Mucosa of rectum (tissue), 2 donors: Measurements from ENCODE around the gene NANOS3.

ENCODE experiments used
- H3K27ac ChIP-seq, 2 donors: one replicate each; pipeline ENCODE4 v1.7.0; 2013; ENCODE audit warnings: inconsistent platforms in 2 of 2, low read depth in 2 of 2, low read length in 2 of 2
- H3K27me3 ChIP-seq, 2 donors: one replicate each; pipeline ENCODE4 v1.7.0; 2013; ENCODE audit warnings: low read length in 2 of 2; ENCODE audit not compliant: control insufficient read depth in 2 of 2, insufficient read depth in 2 of 2
- H3K36me3 ChIP-seq, 2 donors: one replicate each; pipeline ENCODE4 v1.7.0; 2013; ENCODE audit warnings: low read length in 2 of 2; ENCODE audit not compliant: control insufficient read depth in 2 of 2, insufficient read depth in 2 of 2
- H3K4me1 ChIP-seq, 2 donors: one replicate each; pipeline ENCODE4 v1.7.0; 2013; ENCODE audit warnings: low read length in 2 of 2, mild to moderate bottlenecking in 1 of 2; ENCODE audit not compliant: control insufficient read depth in 2 of 2, insufficient read depth in 2 of 2
- H3K4me3 ChIP-seq, 2 donors: one replicate each; pipeline ENCODE4 v1.7.0; 2013; ENCODE audit warnings: low read length in 2 of 2
- H3K9ac ChIP-seq, 2 donors: one replicate each; pipeline ENCODE4 v1.7.0; 2013; ENCODE audit warnings: low read length in 2 of 2, low read depth in 1 of 2, mild to moderate bottlenecking in 1 of 2
- H3K9me3 ChIP-seq, 2 donors: one replicate each; pipeline ENCODE4 v1.7.0; 2013; ENCODE audit warnings: low read length in 2 of 2; ENCODE audit not compliant: control insufficient read depth in 2 of 2
- donor health status: healthy.
- donor health status: Normal muscosa, but diverticular disease.

NANOS3 gene

DNA sequence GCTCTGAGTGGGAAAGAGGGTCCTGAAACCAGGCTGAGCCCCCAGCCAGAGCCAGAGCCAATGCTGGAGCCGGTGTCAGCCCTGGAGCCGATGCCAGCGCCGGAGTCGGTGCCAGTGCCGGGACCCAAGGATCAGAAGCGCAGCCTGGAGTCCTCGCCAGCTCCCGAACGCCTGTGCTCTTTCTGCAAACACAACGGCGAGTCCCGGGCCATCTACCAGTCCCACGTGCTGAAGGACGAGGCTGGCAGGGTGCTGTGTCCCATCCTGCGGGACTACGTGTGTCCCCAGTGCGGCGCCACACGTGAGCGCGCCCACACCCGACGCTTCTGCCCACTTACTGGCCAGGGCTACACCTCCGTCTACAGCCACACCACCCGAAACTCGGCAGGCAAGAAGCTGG, 369 bp downstream of the NANOS3 start:
- Histone ChIP-seq H3K27me3 (no peaks in the 10 kb centered on the region), H3K36me3 (no peaks in the 10 kb centered on the region), H3K4me3 (no peak overlapping the region), H3K9ac (no peak overlapping the region), H3K27ac (no peak overlapping the region), H3K9me3 (no peaks in the 10 kb centered on the region), H3K4me1 (peaks cover 24 to 31% of the 10 kb centered on the region in 2 donors)

DNA sequence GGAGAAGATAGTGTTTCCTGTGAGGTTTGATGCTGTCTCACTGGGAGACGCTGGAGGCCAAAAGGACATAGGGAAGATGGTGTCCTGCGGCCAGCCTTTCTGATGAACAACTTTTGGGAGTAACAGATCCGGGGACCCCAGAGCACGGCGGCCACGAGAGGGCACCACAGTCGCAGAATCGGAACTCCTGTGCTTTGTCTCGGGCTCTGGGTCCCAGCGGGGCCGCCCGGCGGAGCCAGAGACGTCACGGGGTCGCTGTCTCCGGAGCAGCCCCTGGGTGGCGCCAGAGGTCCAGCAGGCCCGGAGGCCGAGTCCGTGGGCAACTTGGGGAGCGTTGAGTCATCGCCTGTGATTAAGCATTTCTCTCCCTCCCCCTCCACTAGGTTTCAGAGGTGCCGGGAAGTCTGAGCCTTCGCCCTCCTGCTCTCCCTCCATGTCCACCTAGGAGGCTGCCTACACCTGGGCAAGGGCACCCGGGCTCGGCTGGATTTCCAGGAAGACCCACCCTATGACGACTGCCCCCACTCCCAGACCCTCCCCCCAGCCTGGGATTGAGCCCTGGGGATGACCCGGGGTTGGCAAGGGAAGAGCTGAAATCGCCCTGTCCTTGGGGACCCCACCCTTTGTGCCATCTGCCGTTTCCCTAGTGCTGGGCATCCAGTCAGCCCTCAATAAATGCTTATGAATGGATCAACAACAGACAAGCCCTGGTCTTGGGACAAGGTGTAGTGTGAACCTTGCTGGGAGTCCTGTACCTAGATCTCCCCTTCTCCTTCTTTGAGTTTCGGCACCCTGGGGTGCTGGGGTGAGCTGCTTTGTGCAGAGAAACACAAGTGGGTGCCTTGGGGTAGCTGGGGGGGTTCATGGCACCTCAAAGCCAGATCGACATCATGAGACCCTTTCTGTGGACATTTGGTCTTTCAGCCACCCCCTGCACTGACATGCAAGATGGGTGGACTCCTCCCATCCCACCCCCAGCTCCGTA, 3.4 kb downstream of the NANOS3 start:
- peak overlapping the region; percentile 82 for H3K27ac ChIP-seq
- H3K9me3 ChIP-seq, result no peaks in the 10 kb centered on the region
- H3K36me3 ChIP-seq, result no peaks in the 10 kb centered on the region
- peak overlapping the region; percentile 63 to 78 for H3K9ac ChIP-seq
- no peaks in the 10 kb centered on the region for H3K27me3 ChIP-seq
- H3K4me1 ChIP-seq, result peaks cover 39 to 47% of the 10 kb centered on the region in 2 donors
- H3K4me3 ChIP-seq, result peak overlapping the region; percentile 48 to 63

DNA sequence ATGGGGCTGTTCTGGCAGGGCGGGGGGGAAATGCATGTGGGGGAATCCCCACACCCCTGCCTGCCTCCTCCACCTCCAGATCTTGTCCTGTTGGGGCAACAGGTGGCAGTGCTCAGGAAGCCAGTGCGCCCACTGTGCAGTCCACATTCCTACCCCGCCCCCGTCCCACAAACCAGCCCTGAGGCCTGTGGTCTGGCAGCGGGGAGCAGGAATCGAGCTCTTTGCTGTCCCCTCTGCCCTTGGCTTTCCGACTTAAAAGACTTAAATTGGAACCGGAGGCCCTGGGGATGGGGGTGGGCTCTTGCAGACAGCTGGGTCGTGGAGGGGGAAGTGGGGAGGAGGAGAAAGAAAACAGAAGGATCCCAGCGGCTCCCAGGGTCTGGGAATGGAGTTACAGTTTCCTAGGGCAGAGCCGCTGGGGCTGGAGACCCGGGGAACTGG, 4.3 kb downstream of the NANOS3 start:
- H3K4me3 ChIP-seq, result no peak overlapping the region
- H3K9me3 ChIP-seq, result no peaks in the 10 kb centered on the region
- H3K27ac ChIP-seq, result peak overlapping the region in 1 of 2 donors; percentile 82
- H3K27me3 ChIP-seq, result no peaks in the 10 kb centered on the region
- H3K4me1 ChIP-seq, result peaks cover 45 to 51% of the 10 kb centered on the region in 2 donors
- H3K36me3 ChIP-seq, result no peaks in the 10 kb centered on the region
- peak overlapping the region in 1 of 2 donors; percentile 78 for H3K9ac ChIP-seq

DNA sequence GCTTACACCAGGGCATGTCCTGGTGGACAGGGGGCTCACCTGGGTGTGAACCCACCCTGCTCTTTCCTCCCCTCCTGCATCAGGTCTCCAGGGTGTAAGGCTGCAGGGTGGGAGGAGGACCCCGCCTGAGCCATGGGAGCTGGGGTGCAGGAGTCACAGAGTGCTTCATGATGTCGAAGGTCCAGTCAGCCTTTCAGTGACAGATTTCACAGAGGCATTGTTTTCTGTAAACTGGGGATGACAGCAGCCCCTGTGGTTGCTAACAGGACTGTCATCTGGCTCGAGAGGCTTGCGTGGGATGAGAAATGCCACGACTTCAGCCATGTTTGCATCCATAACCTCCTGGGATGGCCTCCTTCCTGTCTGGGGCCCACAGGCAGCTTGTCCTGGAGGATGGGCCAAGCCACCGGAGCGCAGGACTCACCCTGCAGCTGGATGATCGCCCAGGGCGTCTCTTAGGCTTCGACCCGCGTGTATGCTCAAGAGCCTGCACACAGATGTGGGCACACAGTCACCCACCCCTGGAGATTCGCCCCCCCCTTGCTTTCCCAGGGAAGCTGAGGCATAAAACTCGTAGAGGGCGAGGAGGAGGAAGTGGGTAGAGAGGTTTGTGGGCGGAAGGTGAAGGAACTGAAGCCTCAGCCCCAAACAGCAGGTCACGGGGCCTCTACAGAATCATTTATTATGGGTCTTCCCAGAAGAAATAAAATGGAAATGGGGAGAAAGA, 4.9 kb downstream of the NANOS3 start:
- Histone ChIP-seq H3K4me1 (peaks cover 46 to 56% of the 10 kb centered on the region in 2 donors), H3K9me3 (no peaks in the 10 kb centered on the region), H3K27me3 (no peaks in the 10 kb centered on the region), H3K27ac (peak overlapping the region; percentile 30 to 82), H3K36me3 (no peaks in the 10 kb centered on the region), H3K9ac (peak overlapping the region; percentile 18 to 47), H3K4me3 (peak overlapping the region in 1 of 2 donors; percentile 20)

DNA sequence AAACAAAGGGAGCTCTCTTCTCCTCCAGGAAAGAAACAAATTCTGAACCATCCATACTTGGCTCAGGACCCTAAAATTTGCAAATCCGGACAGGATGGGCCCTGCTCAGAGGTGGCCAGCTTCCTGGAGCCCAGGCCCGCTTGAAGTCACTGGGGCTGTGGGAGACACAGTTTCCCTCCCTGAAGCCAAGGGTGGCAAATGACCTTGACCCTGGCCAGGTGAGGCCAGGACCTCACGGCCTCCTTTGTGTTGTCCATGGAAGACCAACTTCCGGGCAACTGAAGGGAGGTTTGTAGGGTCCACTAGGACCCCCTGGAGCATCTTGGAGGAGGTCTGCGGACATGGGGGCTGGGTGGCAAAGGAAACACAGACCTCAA, 5.5 kb downstream of the NANOS3 start:
- H3K27me3 ChIP-seq, result no peaks in the 10 kb centered on the region
- H3K9me3 ChIP-seq, result no peaks in the 10 kb centered on the region
- peak overlapping the region in 1 of 2 donors; percentile 18 for H3K9ac ChIP-seq
- peaks cover 52 to 58% of the 10 kb centered on the region in 2 donors for H3K4me1 ChIP-seq
- no peaks in the 10 kb centered on the region for H3K36me3 ChIP-seq
- H3K27ac ChIP-seq, result peak overlapping the region; percentile 30 to 82
- H3K4me3 ChIP-seq, result no peak overlapping the region

DNA sequence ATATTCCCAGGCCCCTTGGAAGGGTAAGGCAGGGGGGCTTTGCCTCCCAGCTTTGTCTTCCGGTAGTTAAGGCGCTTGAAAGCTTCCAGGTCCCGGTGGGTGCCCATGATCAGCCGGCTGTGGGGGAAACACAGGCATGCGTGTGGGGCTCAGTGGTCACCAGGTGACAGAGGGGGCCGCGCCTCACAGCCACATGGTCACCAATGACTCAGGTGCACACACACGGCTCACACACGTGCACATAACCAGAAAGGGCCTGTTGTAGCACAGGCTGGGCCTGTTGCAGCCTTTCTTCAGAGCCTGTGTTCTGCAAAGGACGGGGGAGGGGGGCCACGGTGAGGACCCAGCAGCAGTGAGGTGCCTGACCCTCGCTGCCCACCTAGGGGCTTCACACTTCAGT, 5.9 kb downstream of the NANOS3 start:
- H3K4me1 ChIP-seq, result peaks cover 56 to 63% of the 10 kb centered on the region in 2 donors
- H3K4me3 ChIP-seq, result no peak overlapping the region
- no peaks in the 10 kb centered on the region for H3K27me3 ChIP-seq
- H3K36me3 ChIP-seq, result no peaks in the 10 kb centered on the region
- no peaks in the 10 kb centered on the region for H3K9me3 ChIP-seq
- no peak overlapping the region for H3K9ac ChIP-seq
- peak overlapping the region in 1 of 2 donors; percentile 82 for H3K27ac ChIP-seq

DNA sequence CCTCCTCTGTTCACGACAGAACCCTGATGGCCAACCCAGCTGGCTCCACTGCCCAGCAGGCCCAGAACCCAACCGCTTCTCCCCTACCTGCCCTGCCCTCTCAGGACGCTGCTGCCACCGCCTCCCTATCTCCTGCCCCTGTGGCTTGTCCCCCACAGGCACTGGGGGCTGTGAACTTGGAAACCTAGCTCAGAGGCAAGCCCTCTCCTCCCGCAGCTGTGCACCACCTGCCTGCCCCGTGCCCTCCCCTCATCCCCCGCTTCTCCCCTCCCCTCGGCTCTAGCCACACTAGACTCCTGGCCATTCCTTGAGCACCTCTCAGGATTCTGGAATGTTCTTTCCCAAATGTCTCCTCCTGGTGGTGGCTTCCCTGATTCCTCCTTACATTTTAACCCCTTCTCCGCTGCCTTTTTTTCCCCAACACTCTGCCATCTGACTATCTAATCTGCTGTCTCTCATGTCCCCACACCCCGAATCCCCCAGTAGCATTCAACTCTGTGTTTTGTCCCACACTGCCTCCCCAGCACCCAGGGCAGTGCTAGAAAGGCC, 6.7 kb downstream of the NANOS3 start:
- H3K4me3 ChIP-seq, result no peak overlapping the region
- peak overlapping the region in 1 of 2 donors; percentile 82 for H3K27ac ChIP-seq
- no peak overlapping the region for H3K9ac ChIP-seq
- H3K9me3 ChIP-seq, result no peaks in the 10 kb centered on the region
- peaks cover 64 to 68% of the 10 kb centered on the region in 2 donors for H3K4me1 ChIP-seq
- no peaks in the 10 kb centered on the region for H3K36me3 ChIP-seq
- no peaks in the 10 kb centered on the region for H3K27me3 ChIP-seq

DNA sequence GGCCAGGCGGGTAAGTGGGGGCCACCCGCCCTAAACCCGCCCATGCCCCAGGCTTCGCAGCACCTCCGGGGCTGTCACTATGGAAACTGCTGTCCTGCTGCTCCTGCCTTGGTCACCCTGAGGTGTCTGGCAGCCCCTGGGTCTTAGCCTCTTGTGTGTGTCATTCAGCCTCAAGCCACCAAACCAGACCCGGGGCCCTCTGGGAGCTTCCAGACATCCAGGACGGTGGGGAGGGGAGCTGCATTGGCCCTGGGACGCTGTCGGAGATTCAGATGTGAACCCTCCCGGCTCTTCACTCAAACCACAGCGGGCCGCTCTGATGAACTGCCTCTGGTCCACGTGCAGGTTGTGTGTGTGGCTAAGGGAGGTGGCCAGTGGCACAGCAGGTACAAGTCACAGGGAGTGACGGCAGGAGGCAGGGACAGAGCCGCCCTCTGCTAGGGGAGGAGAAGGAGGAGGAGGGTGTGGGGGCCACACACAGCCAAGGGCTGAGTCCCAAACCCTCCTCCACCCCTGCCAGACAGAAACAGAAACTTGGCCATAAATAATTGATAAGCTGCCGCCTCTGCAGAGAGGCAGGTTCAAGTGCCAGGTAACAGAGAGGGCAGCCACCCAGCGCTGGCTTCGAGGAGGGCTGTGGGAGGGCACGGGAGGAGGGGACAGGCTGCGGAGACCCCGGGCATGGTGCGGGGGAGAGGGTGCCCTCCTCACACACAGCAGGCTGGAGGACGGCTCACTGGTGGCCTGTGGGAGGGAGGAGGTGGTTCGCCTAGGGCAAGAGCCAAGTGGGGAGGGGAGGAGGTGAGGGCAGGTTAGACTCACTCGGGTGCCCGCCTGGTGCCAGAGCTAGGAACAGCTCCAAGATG, 8.0 kb downstream of the NANOS3 start:
- H3K27me3 ChIP-seq, result no peaks in the 10 kb centered on the region
- H3K9ac ChIP-seq, result peak overlapping the region; percentile 15 to 62
- peaks cover 63 to 64% of the 10 kb centered on the region in 2 donors for H3K4me1 ChIP-seq
- no peaks in the 10 kb centered on the region for H3K9me3 ChIP-seq
- peak overlapping the region; percentile 77 to 81 for H3K27ac ChIP-seq
- peak overlapping the region; percentile 26 to 46 for H3K4me3 ChIP-seq
- H3K36me3 ChIP-seq, result no peaks in the 10 kb centered on the region

DNA sequence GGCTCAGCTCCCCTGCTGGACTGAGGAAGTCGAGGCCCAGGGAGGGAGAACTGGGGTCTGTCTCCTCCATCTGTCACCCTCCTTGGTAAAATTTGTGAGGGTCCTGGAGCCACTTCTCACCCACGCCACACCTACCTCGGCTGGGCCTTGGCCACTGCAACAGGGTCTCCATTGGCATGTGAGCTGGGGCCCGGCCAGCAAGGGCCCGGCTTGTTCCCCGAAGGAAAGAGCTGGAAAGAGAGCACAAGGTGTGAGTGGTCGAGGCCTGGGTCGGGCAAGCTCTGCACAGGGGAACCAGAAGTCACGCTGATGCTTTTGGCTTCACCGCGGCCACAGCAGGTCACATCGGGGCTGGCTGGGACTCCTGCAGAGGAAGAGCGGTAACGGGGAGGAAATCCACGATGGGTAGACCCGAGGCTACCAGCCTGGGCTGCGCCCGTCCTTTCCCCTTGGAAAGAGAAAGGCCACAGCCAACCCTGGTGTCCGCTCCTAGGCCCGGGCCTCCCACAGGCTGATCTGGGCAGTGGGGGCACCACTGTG, 9.0 kb downstream of the NANOS3 start:
- Histone ChIP-seq H3K27ac (peak overlapping the region; percentile 77 to 81), H3K4me3 (no peak overlapping the region), H3K9me3 (no peaks in the 10 kb centered on the region), H3K4me1 (peaks cover 55% of the 10 kb centered on the region in 2 donors), H3K27me3 (no peaks in the 10 kb centered on the region), H3K36me3 (no peaks in the 10 kb centered on the region), H3K9ac (peak overlapping the region; percentile 15 to 62)
